HL-60 (cell line): ENCODE data around the gene ZNF200.
"Not testable (repeated sequence)": the region's sequence is repeated elsewhere in the genome, so short reads cannot be mapped to it uniquely, and the experiment has no call there.

Experiments
- DNase-seq, 2 experiments: peaks; one replicate each; pipeline ENCODE4 v3.0.0-alpha.2; 2010 to 2020; ENCODE audit warnings: low read depth in 1 of 2, low spot score in 1 of 2
- H3K27ac ChIP-seq: fragments of 250-450 bp; sonication (Bioruptor Pico); replicated peaks from 2 replicates; pipeline ENCODE4 v1.5.1; 2020; ENCODE audit warnings: mild to moderate bottlenecking, moderate library complexity
- H3K27me3 ChIP-seq: fragments of 250-450 bp; sonication (Bioruptor Pico); 2 replicates; pipeline ENCODE4 v1.5.1; 2021; ENCODE audit warnings: mild to moderate bottlenecking, moderate library complexity; ENCODE audit not compliant: insufficient read depth, poor library complexity, severe bottlenecking
- H3K4me3 ChIP-seq: replicated peaks from 2 replicates; pipeline ENCODE4 v1.5.1; 2011; ENCODE audit warnings: mild to moderate bottlenecking, control low read depth, low read length; ENCODE audit not compliant: insufficient read depth
- CTCF ChIP-seq: IDR thresholded peaks from one replicate; pipeline ENCODE4 v1.5.1; 2011; ENCODE audit warnings: low read length, control low read depth, inconsistent platforms; ENCODE audit not compliant: insufficient read depth
- GABPA ChIP-seq: IDR thresholded peaks from 2 replicates; pipeline ENCODE4 v1.6.1; 2012; ENCODE audit warnings: low read depth
- POLR2AphosphoS5 ChIP-seq: IDR thresholded peaks from 2 replicates; pipeline ENCODE4 v1.6.1; 2012; ENCODE audit warnings: low read depth
- SPI1 ChIP-seq: IDR thresholded peaks from 2 replicates; pipeline ENCODE4 v1.6.1; 2012; ENCODE audit warnings: low read depth, mild to moderate bottlenecking, borderline replicate concordance
- TF ChIP-seq, protein P1 (sequence below): IDR thresholded peaks from 2 replicates; pipeline ENCODE4 v1.6.1; 2012; ENCODE audit warnings: low read depth; ENCODE audit not compliant: insufficient replicate concordance

The ZNF200 gene

DNA sequence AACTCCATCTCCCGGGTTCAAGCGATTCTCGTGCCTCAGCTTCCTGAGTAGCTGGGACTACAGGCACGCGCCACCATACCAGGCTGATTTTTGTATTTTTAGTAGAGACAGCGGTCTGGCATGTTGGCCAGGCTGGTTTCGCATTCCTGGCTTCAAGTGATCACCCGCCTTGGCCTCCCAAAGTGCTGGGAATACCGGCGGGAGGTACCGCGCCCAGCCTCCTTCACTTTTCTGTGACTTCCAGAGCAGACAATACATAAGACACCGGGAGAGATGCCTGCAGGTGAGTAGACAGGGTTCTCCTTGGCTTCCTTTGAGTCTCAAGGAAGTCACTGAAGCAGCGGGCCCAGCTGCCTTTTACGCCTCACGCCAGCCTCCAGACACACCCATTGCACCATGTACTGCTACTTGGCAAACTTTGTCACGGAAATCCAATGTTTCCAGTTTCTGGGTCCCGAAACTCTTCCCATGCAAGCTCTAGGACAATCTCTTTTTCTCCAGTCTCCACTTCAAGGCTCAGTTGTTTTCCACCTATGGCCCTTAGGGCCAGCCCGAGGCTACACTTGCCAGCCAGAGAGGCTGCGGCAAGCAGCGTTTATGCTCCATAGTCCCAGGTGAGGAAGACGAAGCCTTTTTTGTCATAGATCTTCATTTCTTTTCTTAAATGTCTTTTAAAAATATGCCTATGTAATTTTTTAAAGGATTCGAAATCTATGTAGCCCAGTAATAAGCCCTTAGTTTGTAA is 47.8 kb downstream of the ZNF200 start:
- no peak overlapping the region for H3K27ac ChIP-seq
- no peak overlapping the region for H3K4me3 ChIP-seq
- DNase-seq: no peak
- peaks cover 55% of the 10 kb centered on the region for H3K27me3 ChIP-seq
- TF ChIP-seq SPI1 (no peak), GABPA (no peak), CTCF (no peak)

GRCh38 chr16:3183445-3184139 is 51.4 kb downstream of the ZNF200 start:
- TF ChIP-seq, protein P1, sequence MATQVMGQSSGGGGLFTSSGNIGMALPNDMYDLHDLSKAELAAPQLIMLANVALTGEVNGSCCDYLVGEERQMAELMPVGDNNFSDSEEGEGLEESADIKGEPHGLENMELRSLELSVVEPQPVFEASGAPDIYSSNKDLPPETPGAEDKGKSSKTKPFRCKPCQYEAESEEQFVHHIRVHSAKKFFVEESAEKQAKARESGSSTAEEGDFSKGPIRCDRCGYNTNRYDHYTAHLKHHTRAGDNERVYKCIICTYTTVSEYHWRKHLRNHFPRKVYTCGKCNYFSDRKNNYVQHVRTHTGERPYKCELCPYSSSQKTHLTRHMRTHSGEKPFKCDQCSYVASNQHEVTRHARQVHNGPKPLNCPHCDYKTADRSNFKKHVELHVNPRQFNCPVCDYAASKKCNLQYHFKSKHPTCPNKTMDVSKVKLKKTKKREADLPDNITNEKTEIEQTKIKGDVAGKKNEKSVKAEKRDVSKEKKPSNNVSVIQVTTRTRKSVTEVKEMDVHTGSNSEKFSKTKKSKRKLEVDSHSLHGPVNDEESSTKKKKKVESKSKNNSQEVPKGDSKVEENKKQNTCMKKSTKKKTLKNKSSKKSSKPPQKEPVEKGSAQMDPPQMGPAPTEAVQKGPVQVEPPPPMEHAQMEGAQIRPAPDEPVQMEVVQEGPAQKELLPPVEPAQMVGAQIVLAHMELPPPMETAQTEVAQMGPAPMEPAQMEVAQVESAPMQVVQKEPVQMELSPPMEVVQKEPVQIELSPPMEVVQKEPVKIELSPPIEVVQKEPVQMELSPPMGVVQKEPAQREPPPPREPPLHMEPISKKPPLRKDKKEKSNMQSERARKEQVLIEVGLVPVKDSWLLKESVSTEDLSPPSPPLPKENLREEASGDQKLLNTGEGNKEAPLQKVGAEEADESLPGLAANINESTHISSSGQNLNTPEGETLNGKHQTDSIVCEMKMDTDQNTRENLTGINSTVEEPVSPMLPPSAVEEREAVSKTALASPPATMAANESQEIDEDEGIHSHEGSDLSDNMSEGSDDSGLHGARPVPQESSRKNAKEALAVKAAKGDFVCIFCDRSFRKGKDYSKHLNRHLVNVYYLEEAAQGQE: no peak
- TF ChIP-seq GABPA (no peak), POLR2AphosphoS5 (no peak), CTCF (no peak), SPI1 (no peak)
- no peak for DNase-seq
- Histone ChIP-seq H3K4me3 (no peak overlapping the region), H3K27me3 (peaks cover 51% of the 10 kb centered on the region), H3K27ac (no peak overlapping the region)

- TF ChIP-seq CTCF (no peak), GABPA (no peak), POLR2AphosphoS5 (no peak), SPI1 (no peak)
- TF ChIP-seq, protein P1: no peak
- H3K27me3 ChIP-seq: peaks cover 45% of the 10 kb centered on the region
- H3K4me3 ChIP-seq: no peak overlapping the region
- no peak for DNase-seq
- no peak overlapping the region for H3K27ac ChIP-seq
Measured at GRCh38 chr16:3182608-3183444, 52.1 kb downstream of the ZNF200 start.

GRCh38 chr16:3182293-3182607 is 52.7 kb downstream of the ZNF200 start:
- not testable (repeated sequence) for DNase-seq, H3K4me3 ChIP-seq, H3K27ac ChIP-seq
- peaks cover 42% of the 10 kb centered on the region for H3K27me3 ChIP-seq
